Stimulated activated naive CD8-positive, alpha-beta T cell treated with anti-CD3 and anti-CD28 coated beads, Interleukin-15, Interleukin-2, amounts not matched to agents 100 U/mL and 50 U/mL, for 24 hours (primary cell): ENCODE results near the gene LEMD1.
"Not testable (repeated sequence)": the region's sequence is repeated elsewhere in the genome, so short reads cannot be mapped to it uniquely, and the experiment has no call there.

Experiments
- ATAC-seq: fragments of 150-1000 bp; cut with Tn5 transposase; one replicate; pipeline ENCODE4 v1.10.0; 2021
- DNase-seq: peaks from one replicate; pipeline ENCODE4 v3.0.0; 2021

Gene LEMD1

DNA sequence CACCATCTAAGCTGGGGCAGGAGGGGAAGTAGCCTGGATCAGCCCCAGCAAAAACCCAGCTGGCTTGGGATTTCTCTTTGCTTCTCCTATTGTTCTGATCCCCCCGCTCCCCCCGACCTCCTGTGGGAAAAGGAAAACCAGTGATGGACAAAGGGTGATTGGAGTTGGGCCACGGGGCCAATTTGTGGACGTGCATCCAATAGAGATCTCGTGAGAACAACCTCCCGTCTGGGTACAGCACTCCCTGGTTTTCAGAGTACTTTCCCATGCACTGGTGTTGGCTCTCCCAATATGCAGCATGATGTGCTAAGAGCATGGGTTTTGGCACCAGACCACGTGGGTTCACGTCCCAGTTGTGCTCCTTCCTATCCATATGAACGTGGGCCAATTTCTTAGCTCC lies 25.0 kb upstream of the LEMD1 start:
- no peak for ATAC-seq
- DNase-seq: no peak

DNA sequence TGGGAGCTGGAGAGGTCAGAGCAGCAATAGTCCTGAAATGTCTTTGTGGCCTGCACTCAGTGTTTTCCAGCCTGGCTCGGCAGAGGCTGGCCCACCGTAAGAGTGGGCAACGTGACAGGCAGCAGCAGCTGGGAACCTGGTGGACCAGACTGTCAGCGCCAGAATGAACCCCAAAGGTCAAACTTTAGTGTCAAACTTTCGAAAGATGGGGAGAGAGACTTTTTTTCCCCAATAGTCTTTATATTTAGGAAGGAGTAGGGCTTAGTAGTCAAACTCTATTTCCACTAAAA lies 23.7 kb upstream of the LEMD1 start:
- no peak for ATAC-seq

DNA sequence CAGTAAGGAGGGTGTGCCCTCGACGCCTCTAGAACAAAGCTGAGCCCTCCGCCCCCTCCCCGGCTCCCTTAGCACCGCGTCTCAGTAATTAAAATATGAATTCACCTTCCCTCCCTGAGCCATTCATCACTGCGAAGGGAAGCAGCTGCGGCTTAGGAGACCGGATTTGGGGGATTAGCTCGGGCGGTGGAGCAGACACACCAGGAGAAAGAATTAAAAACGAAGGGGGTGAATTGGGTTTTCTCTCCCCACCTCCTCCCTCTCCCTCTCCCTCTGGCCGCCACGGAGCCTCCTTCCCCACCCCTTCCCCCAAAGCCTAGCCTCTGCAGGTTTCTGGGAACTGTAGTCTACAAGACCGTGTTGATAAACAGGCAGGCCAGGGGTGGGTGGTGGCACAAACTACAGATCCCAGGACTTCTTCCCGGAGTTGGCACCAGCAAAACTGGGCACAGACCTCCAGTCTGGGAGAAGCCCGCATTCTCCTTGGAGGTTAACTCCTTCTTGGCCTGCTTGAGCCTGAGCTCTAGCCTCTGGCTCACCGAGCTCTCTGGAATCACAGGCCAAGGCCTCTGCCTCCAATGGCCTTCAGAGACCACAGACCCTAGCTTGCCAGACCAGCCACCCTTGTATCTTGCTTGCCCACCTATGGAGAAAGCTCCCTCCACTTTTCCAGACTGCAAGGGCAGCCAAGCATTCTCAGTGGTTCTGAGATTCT lies 23.2 kb upstream of the LEMD1 start:
- DNase-seq: no peak
- no peak for ATAC-seq

More for the DNA sequence above, 23.7 kb upstream of the LEMD1 start:
- no peak for DNase-seq

DNA sequence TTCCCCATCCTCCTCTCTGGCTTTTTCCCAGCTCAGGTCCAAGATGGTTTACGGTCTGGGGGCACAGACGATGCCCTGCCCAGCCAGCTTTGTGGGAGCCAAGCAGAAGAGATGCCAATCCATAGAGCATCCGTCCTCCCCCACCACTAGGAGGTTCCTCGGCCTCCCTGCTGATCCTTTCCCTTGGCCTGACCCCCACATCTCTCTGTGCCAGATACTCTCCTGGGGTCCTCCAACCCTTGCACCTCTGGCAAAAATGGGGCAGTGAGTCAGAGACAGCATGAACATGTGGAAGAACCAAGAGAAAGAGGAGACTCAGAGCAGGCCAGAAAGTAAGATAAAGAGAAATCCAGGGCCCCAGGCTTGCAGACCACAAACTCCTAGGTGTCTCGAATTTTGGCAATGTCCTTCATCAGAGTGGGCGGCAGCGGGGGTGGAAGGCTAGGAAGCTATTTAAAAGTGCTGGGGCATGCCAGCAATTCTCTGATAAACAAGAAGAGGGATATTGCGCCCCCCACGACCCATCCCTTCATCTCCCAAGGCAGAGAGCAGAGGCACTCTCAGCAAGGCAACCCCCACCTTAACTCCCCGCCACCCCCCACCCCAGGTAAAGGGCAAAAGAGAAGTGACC lies 22.6 kb upstream of the LEMD1 start:
- ATAC-seq (no peak), DNase-seq (no peak)

DNA sequence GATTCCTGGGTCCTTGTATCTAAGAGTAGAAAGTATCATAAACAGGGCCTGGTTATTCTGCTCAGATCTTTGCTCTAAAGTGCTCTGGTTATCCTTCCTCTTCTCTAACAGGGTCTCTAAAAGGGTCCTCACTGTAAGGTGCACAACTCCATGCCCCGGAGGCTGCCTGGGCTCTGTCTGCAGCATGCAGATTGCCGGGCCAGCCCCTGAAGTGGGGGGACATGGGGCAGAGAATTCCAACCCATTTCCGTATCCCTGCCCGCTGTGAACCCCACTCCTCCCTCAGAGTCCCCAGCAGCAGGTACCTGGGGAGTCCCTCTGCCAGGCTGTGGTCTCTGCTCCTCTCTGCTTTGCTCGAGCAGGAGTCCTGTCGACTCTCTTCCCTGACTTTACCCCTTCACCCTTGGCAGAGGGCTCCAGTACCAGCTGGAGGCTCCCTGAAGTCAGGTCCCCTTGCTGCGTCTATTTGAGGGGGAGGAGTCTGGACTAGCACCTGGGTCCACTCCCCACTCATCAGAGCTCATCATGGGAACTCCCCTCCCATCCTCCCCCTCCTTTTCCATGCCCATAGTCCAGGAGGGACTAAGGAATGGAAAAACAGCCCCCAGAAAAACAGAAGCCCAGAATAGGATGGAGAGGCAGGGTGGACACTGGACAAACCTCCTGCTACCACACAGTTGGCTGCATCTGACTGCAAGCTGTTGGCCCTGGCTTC lies 21.9 kb upstream of the LEMD1 start:
- DNase-seq: no peak

DNA sequence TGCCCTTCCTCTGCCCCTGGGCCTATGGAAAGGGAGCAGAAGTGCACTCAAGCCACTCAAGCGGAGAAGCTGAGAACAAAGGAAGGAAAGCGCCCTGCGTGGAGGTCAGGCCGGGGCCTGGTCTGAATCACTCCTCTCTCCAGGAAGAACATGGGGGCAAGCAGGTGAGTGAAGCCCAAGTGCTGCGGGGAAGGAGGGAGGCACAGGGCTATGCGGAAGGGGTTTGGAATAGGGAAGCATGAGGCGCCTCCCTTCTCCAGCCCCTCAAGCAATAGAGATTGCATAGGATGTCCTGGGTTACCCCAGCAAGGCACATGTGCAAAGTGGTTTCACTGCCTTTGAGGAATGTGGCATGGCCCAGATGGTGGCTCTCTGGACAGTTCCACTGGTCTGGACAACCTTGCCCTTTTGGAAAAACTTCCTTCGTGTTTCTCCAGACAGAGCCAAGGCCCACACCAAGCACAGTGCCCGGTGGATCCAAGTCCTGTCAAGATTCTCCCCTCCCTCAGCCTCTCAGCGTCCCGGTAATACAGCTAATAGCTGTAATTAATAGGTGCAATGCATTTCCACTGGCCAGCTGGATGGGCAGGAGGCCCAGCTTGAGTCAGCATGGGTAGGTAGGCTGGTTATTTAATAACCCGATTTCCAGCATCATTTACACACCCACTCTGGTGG lies 20.3 kb upstream of the LEMD1 start:
- ATAC-seq (no peak), DNase-seq (no peak)

More for the DNA sequence above, 21.9 kb upstream of the LEMD1 start:
- ATAC-seq: no peak

DNA sequence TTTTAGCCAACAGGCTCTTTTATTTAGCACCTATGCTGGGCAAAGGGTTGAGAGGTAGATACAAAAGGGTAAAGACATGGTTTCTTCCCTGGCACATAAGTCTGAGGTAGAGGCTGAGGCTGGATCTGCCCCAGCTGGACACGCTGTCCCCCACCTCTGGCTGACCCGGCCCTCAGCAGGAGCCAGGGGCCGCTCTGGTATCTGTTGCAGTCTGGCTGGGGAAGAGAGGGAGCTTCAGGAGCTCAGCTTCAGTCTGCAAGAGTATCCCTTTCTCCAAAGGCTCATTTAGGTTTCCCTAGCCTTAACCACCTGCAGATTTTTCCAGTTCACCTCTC lies 19.8 kb upstream of the LEMD1 start:
- DNase-seq: no peak
- ATAC-seq: no peak

DNA sequence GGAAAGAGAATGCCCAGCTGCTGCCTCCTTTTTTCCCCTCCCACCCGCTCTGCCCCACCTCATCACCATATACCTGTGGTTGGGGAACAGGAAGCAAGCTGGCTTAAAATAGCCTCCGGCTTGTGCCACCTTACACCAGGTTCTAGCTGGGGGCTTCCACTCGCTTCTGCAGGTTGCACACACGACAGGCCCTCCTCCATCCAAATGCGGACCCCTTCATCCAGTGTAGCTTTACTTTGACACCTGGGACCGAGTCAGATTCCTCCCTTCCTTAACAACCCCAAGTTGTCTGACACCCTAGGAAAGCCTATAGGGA lies 19.4 kb upstream of the LEMD1 start:
- no peak for DNase-seq
- no peak for ATAC-seq

DNA sequence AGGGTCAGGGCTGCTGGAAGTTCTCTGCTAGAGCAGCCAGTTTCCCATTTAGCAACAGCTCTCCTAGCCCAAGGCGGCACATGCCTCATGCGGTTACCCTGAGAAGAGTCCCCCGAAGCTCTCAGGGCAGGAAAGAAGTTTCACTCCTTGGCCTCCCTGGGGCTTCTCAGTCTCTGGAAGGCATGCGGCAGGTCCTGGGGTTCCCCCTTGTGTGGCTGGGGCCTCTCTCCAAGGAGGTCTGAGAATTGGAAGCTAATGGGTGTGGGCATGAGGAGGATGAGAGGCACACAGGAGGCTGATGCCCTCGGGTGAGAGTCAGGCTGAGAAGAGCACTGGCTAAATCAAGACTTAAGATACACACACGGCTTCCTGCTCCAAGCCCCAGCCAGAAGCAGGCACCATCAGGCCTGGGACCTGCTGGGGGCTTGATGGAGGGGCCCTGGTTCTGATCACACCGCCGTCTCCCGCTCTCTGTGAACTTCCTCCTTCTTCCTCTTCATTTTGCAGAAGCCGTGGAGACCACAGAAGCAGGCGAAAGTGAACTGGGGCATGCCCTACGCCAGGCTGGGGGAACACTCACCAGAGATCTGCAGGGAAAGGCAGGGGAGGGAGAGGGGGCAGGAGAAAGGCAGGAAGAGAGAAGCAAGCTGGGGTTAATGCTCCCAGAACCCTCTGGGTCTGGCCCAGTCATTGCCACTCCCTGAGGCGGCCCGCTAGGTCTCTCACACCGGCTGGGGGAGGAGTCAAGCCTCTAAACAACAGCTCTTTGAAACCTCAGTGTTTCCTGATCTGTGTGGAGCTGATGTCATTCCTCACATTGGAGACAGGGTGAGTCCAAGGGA lies 18.8 kb upstream of the LEMD1 start:
- DNase-seq (peak; percentile 72), ATAC-seq (peak; percentile 93)

DNA sequence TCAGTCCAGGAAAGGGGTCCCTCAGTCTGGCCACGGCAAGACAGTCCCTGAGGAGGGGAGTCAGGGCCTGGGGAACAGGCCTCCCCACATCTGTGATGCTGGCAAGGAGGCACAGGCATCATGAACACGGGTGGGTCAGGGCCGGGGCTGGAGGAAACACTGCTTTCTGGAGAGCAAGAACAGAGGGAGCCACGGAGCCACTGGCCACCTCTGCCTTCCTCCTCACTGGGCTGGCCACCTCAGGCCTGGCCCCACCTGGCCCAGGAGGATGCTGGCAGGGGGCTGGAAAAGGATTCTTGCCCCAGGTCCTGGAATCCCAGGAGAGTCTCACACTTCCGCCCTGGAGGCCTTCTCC lies 18.2 kb upstream of the LEMD1 start:
- no peak for ATAC-seq
- DNase-seq: no peak

DNA sequence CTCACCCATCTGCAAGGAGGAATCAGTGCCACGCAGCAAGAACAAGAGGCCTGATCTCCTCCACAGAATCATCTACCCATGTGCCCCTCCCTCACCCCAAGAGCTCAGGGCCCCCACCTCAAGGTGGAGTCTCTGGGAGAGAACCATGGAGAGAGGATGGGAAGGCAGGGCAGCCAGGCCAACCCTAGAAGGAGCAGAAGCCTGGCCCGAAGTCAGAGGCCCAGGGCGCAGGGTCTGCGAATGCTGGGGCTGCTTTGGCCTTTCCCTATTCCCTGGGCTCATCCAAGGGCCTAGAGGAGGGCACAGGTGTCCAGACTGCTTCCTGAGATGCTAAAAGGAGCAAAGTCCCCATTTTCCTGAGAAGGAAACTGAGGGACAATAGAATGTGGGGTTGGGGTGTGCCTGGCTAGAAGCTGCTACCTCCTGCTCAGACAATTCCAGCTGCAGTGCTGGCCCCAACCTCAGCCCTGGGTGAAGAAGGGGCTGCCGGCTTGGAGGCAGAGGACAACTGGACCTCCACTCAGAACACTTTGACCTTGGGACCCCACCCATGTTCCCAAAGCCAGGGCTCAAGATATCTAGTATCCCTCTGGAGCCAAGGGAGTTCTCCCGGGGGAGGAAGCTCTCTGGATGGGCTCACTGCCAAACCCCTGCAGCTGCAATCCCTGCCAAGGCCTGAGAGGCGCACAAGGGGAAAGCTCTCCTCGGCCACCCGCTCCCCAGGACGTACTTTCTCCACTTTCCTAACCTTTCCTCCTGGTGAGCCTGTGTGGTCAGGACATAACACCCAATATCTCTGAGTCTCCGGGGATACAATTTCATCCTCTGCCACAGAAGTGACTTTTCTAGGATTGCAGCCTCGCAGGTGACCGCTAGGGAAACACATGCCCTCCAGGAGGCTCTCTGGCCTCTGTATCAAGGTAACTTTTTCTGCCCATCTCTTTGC lies 16.6 kb upstream of the LEMD1 start:
- DNase-seq: no peak
- ATAC-seq: no peak

DNA sequence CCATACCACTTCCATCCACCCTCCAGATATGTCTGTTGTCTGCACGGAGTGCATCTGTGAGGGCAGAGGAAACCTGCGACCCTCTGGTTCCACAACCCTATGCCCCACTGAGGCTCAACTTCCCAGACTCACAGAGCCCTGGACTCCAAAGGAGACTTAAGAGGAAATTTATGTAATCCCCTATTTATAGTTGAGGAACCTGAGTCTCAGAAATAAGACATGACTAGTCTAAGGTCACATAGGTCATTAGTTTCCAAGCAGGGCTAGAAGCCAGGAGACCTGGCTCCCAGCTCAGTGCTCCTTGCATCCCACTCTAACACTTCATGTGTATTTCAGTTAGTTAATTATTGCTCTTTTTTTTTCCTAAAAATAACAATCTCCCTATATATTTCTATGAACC lies 15.7 kb upstream of the LEMD1 start:
- DNase-seq (no peak), ATAC-seq (no peak)

DNA sequence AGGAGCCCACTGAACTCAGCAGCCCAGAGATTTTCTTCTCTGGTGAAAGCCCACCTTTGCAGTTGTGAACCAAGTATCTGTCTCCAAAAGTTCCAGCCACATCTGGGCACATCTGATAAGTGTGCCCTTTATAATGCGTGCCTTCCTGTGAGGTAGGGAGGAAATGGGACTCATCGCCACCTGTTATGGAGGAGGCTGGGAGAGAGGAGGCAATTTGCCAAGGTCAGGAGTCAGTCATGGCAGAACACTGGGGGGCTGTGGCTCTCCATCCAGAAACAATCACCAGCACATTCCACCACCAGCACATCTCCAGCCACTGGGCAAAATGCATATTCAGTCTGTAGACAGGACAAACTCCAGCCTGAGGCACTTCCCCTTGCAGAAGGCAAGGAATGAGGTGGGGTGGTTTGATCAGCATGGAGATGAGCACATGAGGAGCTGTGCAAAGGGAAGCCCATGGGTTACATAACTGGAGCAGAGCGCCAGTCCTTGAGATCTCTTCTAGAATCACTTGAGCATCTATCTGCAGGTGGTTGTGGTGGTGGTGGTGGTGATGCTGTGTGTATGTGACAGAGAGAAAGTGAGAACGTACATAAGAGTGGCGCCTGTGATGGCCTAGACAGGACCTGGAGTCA lies 15.0 kb upstream of the LEMD1 start:
- no peak for ATAC-seq
- DNase-seq: no peak

DNA sequence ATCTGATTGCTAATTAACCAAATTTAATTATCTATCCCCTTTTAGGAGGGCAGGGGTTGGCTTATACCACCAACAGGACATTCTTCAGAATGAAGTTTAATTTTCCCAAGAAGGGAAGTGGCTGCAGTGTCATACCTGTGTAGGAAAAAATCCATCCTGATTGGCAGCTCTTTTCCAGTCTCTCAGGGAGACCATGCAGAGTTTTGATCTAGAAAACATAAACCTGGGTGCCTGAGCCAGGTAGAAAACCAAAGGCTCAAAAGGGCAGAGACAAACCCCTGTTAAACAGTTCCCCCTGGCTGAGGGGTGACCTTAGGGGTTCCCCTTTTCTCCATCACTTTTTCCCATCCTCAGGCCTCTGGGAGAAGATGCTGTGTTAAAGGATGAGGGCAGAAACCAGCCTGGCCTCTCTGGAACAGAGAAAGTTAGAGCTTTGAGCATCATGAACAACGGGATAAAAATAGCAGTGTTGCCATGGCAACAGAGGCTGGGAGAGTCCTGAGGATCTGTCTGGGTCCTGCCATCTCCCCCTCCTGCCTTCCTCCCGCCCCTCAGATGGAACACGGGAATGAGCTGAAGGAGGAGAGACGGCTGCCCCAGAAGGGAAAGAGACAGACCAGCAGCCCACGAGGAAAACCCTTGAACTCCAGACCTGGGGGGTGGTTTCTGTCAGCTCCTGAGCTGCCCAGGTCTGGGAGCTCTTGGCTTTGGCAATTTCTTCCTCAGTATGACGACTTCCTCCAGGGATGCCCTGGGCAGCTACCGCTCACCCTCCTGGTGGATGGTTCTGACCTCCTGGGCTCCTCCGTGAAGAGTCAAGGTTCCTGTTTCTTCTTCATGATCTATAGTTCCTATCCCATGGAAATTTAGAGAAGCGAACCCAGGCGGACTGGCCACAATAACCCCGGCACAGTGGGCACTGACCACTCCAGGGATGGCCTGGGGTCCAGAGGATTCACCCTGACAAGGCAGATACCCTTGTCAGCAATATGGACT lies 14.0 kb upstream of the LEMD1 start:
- no peak for ATAC-seq
- DNase-seq: no peak

DNA sequence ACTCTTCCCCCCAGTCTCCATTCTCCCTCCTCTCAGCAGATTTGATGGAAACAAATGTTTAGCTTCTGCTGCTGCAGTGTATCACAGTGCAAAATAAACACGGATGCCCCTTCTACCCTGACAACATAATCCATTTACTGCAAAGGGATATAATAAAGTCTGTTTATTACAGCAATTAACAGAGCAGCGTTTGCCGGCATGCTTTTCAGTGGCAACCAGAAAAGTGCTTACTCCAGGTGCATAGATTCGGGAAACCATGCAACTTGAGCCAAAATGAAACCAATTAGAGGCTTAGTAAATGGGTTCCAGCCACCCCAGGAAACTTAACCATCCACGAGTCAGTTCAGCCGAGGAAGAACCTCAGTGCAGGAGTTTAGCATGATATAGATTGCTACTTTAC lies 12.9 kb upstream of the LEMD1 start:
- ATAC-seq: no peak
- DNase-seq: no peak

DNA sequence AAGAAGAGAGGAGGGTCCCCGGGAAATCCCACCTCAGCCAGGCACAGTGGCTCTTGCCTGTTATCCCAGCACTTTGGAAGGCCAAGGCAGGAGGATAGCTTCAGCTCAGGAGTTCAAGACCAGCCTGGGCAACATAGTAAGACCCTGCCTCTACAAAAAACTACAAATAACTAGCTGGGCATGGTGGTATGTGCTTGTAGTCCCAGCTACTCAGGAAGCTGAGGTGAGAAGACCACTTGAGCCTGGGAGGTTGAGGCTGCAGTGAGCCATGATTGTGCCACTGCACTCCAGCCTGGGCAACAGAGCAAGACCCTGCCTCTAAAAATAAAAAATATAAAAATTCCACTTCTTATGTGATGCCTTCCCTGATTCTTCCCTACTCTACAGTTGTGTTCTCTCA lies 10.8 kb upstream of the LEMD1 start:
- ATAC-seq: not testable (repeated sequence)

DNA sequence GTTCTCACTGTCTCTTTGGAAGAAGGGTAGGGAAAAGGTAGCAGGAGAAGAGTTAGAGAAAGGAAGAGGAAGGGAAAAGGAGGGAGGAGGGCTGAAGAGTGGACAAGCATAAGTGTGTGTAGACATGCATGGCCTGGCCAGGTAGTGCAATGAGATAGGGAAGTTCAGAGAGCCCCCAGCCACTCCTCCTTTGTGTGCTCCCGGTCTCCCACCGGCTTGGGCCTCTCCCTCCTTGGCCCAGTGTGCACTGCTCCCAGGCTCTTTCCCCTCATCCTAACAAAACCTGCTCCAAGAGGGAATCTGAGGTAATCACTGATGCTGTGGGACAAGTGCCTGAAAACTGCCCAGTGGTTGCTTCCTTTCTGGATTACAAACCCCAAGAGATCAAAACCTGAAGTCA lies 10.3 kb upstream of the LEMD1 start:
- ATAC-seq (no peak), DNase-seq (no peak)

More for the DNA sequence above, 10.8 kb upstream of the LEMD1 start:
- not testable (repeated sequence) for DNase-seq

DNA sequence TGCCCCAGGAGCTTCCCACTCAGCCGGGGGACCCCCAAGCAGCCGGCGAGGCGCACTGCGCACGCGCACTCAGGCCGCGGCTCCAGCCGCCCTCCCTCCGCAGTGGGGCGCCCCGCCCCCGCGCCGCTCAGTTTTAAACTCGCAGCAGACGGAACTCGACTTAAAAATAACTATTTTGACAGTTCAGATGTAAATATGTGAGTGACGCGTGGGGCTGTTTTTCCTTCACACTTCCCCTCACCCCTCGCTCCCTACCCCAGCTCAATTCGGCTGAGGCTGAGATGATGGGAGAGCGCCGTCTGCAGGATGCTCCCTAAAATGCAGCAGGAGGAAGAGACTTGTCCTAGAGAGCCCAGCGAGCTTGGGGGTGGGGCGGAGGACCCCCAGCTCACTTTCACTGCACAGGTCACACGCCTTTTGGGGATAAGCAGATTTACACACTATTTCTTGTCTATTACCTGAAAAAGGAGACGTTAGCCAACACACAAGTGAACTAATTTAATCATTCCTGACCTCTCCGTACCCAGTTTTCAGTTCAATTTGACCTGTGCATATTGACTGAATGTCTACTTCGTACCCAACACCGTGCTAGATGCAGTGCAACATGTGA lies 8.9 kb upstream of the LEMD1 start:
- DNase-seq (peak; percentile 72), ATAC-seq (peak; percentile 43)
